Breast epithelium (tissue), 4 donors: ENCODE measurements around the gene GRIP2. TPM values are rescaled to one million over a fixed set of nuclear protein-coding genes. Genes with fewer than 3 reads are reported as not detected.

Experiments used
- DNase-seq, 2 donors: peaks; one replicate each; pipeline ENCODE4 v3.0.0-alpha.2; 2019; ENCODE audit warnings: low spot score in 2 of 2
- H3K27ac ChIP-seq, 2 donors: fragments of 200-600 bp; sonication (generic) in 1 of 2; one replicate each; pipeline ENCODE4 v1.5.1; 2016 to 2019; ENCODE audit warnings: mild to moderate bottlenecking in 1 of 2
- H3K27me3 ChIP-seq, 2 donors: fragments of 200-600 bp; sonication (generic) in 1 of 2; one replicate each; pipeline versions ENCODE4 v1.5.1 to v1.6.0; 2017 to 2019; ENCODE audit warnings: control low read depth in 1 of 2, mild to moderate bottlenecking in 1 of 2
- H3K36me3 ChIP-seq: fragments of 200-600 bp; one replicate; pipeline ENCODE4 v1.5.1; 2019
- H3K4me1 ChIP-seq, 2 donors: fragments of 200-600 bp; sonication (generic); one replicate each; pipeline ENCODE4 v1.5.1; 2016 to 2019; ENCODE audit warnings: control low read depth in 1 of 2
- H3K4me3 ChIP-seq, 3 donors: fragments of 200-600 bp; sonication (generic); 1 replicate in 2 of 3; 2 replicates in 1 of 3; pipeline ENCODE4 v1.5.1; 2016 to 2019; ENCODE audit warnings: mild to moderate bottlenecking in 3 of 3, moderate library complexity in 2 of 3
- H3K9me3 ChIP-seq, 2 donors: fragments of 200-600 bp; sonication (generic) in 1 of 2; one replicate each; pipeline ENCODE4 v1.5.1; 2016 to 2019; ENCODE audit warnings: control low read depth in 1 of 2
- POLR2A ChIP-seq: fragments of 450-650 bp; IDR thresholded peaks from one replicate; pipeline ENCODE4 v1.6.1; 2016; ENCODE audit warnings: antibody characterized with exemption, mild to moderate bottlenecking, moderate library complexity
- POLR2AphosphoS5 ChIP-seq, 3 donors: sonication (generic); formaldehyde crosslinking; IDR thresholded peaks; one replicate each; pipeline ENCODE4 v1.6.1; 2017; ENCODE audit warnings: antibody characterized with exemption in 3 of 3
- intact Hi-C: fragments of 100-400 bp; cut with DNase I; formaldehyde crosslinking; loops from one replicate; pipeline ENCODE4 v1.15.1; 2023; ENCODE audit warnings: low total_unique reads
- total RNA-seq, 3 donors: library from RNA; depleted of rRNA; stranded (reverse); fragments of >200 nt; gene quantifications; one replicate each; pipeline ENCODE4 v1.1.0, GENCODE V29; 2016
- TF ChIP-seq, protein P1 (sequence below), 3 donors: fragments of 450-650 bp; IDR thresholded peaks; one replicate each; pipeline ENCODE4 v1.5.1; 2016 to 2017; ENCODE audit warnings: antibody characterized with exemption in 3 of 3, mild to moderate bottlenecking in 3 of 3, moderate library complexity in 3 of 3

GRIP2 gene
- total RNA-seq, 3 donors from 2014 or later, result 0.16 to 0.88 (median 0.33) TPM

DNA sequence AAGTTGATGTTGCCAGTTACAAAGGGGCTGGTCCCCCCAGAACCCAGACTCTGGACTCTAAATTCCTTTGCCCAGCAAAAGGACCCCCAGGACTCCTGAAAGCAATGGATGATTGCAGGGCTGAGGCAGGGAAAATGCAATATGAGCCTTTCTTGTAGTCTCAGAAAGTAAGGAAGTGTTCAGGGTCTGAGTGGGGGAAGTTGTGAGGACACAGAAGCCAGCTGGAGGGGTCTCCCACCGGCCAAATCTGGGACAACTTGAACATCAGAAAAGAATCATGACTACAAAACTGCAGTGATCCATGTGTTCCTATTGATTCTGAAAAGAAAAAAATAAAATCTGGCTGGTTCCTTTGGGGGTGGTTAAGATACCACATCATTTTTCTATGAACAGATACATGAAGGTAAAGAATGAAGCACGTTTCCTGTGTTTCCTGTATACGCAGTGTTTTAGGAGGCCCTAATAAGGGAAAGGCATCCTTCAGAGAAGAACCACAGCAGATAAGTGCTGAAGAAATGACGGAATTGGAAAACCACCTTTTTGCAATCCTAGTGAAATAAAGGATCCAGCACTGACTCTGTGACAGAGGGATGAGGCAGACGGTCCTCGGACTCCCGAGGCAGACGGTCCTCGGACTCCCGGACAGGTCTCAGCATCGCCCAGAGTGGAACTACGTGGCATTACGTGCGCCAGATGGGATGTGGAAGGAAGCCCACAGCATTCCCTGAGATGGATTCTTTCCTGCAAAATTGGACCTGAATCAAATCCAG, 22.2 kb upstream of the GRIP2 start:
- Histone ChIP-seq H3K36me3 (no peaks in the 10 kb centered on the region), H3K4me3 (no peak overlapping the region), H3K27me3 (peaks cover 0 to 37% of the 10 kb centered on the region in 2 donors), H3K4me1 (no peaks in the 10 kb centered on the region), H3K27ac (no peak overlapping the region), H3K9me3 (no peaks in the 10 kb centered on the region)
- no peak for DNase-seq
- intact Hi-C loops, result no loop called here
- TF ChIP-seq POLR2A (no peak), POLR2AphosphoS5 (IDR thresholded peaks at IDR 0.05) (no peak)
- TF ChIP-seq, protein P1, sequence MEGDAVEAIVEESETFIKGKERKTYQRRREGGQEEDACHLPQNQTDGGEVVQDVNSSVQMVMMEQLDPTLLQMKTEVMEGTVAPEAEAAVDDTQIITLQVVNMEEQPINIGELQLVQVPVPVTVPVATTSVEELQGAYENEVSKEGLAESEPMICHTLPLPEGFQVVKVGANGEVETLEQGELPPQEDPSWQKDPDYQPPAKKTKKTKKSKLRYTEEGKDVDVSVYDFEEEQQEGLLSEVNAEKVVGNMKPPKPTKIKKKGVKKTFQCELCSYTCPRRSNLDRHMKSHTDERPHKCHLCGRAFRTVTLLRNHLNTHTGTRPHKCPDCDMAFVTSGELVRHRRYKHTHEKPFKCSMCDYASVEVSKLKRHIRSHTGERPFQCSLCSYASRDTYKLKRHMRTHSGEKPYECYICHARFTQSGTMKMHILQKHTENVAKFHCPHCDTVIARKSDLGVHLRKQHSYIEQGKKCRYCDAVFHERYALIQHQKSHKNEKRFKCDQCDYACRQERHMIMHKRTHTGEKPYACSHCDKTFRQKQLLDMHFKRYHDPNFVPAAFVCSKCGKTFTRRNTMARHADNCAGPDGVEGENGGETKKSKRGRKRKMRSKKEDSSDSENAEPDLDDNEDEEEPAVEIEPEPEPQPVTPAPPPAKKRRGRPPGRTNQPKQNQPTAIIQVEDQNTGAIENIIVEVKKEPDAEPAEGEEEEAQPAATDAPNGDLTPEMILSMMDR (IDR thresholded peaks at IDR 0.05), result no peak

DNA sequence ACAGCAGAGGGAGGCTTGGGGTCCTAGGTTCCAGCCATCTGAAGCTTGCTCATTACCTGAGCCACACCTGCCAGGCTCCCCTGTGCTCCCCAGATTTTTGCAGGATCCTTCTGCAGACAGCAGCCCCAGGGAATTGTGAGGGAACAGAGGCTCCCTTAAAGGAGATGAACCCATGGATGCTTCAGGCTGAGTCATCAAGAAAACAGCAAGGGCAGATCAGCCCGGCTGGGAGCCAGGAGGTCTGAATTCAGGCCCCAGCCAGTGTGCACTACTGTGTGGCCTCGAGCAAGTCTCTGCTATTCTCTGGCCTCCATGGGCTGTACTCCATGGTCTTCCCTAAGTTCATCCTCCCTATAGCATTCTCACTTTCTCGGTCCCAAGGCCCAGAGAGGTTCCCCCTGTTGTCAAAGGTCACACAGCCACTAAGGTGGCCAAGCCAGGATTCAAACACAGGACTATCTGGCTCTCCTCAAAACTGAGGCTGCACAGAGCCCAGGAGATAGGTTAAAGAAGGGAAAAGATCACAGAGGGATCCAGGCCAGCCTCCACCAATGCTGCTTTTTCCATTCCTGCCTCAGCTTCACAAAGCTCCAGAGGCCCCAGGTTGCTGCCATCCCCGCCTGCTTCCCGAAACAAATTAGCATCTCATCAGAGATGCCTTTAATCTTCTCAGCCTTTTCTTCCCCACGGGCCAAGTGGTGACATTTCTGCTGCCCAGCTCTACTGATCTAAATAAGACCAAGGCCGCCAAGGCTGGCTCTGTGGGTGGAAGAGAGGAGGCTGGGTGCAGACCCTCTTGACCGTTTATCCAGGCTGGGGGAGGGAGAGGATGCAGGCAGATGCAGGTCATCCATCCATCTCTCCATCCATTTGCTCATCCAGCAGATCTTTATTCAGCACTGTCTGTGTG, 21.2 kb upstream of the GRIP2 start:
- no peaks in the 10 kb centered on the region for H3K9me3 ChIP-seq
- peaks cover 0 to 41% of the 10 kb centered on the region in 2 donors for H3K27me3 ChIP-seq
- H3K36me3 ChIP-seq, result no peaks in the 10 kb centered on the region
- H3K4me1 ChIP-seq, result no peaks in the 10 kb centered on the region
- H3K4me3 ChIP-seq, result no peak overlapping the region
- H3K27ac ChIP-seq, result no peak overlapping the region
- intact Hi-C loops, result no loop called here
- DNase-seq, result no peak
- TF ChIP-seq POLR2A (no peak), POLR2AphosphoS5 (IDR thresholded peaks at IDR 0.05) (no peak)
- TF ChIP-seq, protein P1 (IDR thresholded peaks at IDR 0.05), result no peak

DNA sequence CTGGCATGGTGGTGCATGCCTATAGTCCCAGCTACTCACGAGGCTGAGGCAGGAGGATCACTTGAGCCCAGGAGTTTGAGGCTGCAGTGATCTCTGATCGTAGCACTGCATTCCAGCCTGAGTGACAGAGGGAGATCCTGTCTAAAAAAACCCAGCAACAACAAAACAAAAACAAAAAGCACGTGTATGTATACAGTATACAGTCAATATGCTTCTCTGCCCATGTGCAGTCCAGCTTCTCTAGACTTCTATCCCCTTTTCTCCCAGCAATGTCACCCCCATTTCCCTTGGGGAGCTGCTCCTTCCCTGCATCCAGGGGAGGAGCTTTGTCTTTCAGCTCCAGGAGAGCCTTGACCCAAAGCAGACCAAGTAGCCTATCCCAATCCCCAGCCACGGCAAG, 20.0 kb upstream of the GRIP2 start:
- H3K4me1 ChIP-seq, result no peaks in the 10 kb centered on the region
- intact Hi-C loops, result no loop called here
- H3K4me3 ChIP-seq, result no peak overlapping the region
- peaks cover 0 to 44% of the 10 kb centered on the region in 2 donors for H3K27me3 ChIP-seq
- H3K36me3 ChIP-seq, result no peaks in the 10 kb centered on the region
- no peaks in the 10 kb centered on the region for H3K9me3 ChIP-seq
- TF ChIP-seq, protein P1 (IDR thresholded peaks at IDR 0.05), result no peak
- TF ChIP-seq POLR2A, result no peak
- H3K27ac ChIP-seq, result no peak overlapping the region
- no peak for DNase-seq

DNA sequence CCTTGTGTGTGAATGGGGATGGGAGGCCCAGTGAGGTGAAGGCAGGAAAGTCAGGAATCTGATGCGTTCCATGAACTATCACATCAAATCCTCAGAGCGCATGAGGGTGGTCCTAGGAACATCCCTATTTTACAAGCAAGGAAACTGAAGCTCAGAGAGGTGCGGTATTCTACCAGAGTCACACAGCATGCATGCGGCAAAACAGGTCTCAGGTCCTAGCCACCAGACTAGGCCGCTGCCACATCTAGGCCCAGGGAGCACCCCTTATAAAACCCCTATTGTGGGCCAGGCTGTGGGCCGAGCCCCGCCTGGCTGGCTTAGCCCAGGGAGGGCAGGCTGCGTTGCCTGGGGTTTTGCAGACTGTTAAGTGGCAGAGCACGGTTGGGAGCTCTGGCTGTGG, 17.9 kb upstream of the GRIP2 start:
- Histone ChIP-seq H3K27me3 (peaks cover 0 to 24% of the 10 kb centered on the region in 2 donors), H3K4me1 (no peaks in the 10 kb centered on the region), H3K9me3 (no peaks in the 10 kb centered on the region), H3K4me3 (no peak overlapping the region), H3K27ac (no peak overlapping the region), H3K36me3 (no peaks in the 10 kb centered on the region)
- TF ChIP-seq POLR2AphosphoS5 (IDR thresholded peaks at IDR 0.05) (no peak), POLR2A (no peak)
- TF ChIP-seq, protein P1 (IDR thresholded peaks at IDR 0.05), result no peak
- intact Hi-C loops, result no loop called here
- DNase-seq, result no peak

DNA sequence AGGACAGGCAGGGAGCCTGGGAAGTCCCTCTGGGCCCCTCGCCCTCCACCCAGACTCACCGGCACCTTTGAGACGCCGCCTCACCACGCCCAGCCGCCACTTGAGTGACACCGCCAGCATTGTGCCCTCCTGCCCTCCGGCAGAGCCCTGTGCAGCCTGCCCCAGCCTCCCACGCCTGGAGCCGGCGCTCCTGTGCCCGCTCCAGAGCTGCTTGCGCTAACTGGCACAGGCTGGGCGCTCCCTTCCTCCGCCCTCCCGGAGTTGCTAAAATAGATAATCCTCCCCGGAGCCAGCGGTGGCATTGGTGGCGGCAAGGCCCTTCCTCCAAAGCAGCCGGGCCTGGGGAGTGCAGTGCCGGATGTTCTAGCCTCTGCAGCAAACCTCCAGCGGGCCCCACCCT, 15.7 kb upstream of the GRIP2 start:
- no peak for DNase-seq
- no peaks in the 10 kb centered on the region for H3K4me1 ChIP-seq
- intact Hi-C loops, result no loop called here
- H3K27me3 ChIP-seq, result peaks cover 2 to 18% of the 10 kb centered on the region in 2 donors
- no peak overlapping the region for H3K27ac ChIP-seq
- H3K4me3 ChIP-seq, result peak overlapping the region in 2 of 3 donors; percentile 28 to 37
- TF ChIP-seq POLR2AphosphoS5 (IDR thresholded peaks at IDR 0.05) (no peak), POLR2A (no peak)
- TF ChIP-seq, protein P1 (IDR thresholded peaks at IDR 0.05), result no peak
- H3K9me3 ChIP-seq, result no peaks in the 10 kb centered on the region
- H3K36me3 ChIP-seq, result no peaks in the 10 kb centered on the region
